Left lung (tissue), 10 donors: ENCODE data around the gene IL18. TPM values are rescaled to one million over a fixed set of nuclear protein-coding genes. Genes with fewer than 3 reads are reported as not detected.
"Not testable (repeated sequence)": the region's sequence is repeated elsewhere in the genome, so short reads cannot be mapped to it uniquely, and the experiment has no call there.

Experiments used
- ATAC-seq: fragments of 200-7000 bp; cut with Tn5 transposase; one replicate; pipeline ENCODE4 v1.9.1; 2020; ENCODE audit warnings: moderate library complexity
- DNase-seq, 4 donors: peaks; one replicate each; pipeline ENCODE4 v3.0.0-alpha.2; 2013 to 2020
- H3K27ac ChIP-seq, 2 donors: fragments of 200-600 bp; sonication (generic) in 1 of 2; one replicate each; pipeline versions ENCODE4 v1.5.0 to v1.8.0; 2020 to 2021
- H3K27me3 ChIP-seq, 2 donors: fragments of 200-600 bp; sonication (generic) in 1 of 2; one replicate each; pipeline versions ENCODE4 v1.5.0 to v1.8.0; 2020 to 2021
- H3K36me3 ChIP-seq, 2 donors: fragments of 200-600 bp; sonication (generic) in 1 of 2; one replicate each; pipeline versions ENCODE4 v1.5.0 to v1.8.0; 2020 to 2021
- H3K4me1 ChIP-seq, 2 donors: fragments of 200-600 bp; one replicate each; pipeline ENCODE4 v1.8.0; 2021
- H3K4me3 ChIP-seq, 2 donors: fragments of 200-600 bp; sonication (generic) in 1 of 2; one replicate each; pipeline versions ENCODE4 v1.5.0 to v1.8.0; 2020 to 2021; ENCODE audit warnings: mild to moderate bottlenecking in 1 of 2
- H3K9me3 ChIP-seq, 2 donors: fragments of 200-600 bp; sonication (generic) in 1 of 2; one replicate each; pipeline versions ENCODE4 v1.5.0 to v1.8.0; 2020 to 2021
- CTCF ChIP-seq, 2 donors: fragments of 200-600 bp; sonication (generic) in 1 of 2; IDR thresholded peaks; one replicate each; pipeline versions ENCODE4 v1.5.0 to v1.8.0; 2021; ENCODE audit warnings: antibody characterized with exemption in 2 of 2
- intact Hi-C, 2 donors: fragments of 100-400 bp; cut with DNase I; formaldehyde crosslinking; loops; one replicate each; pipeline versions ENCODE4 v1.11.2 to v1.14.2; 2022
- polyA plus RNA-seq, 6 donors: library from polyadenylated mRNA; unstranded; fragments of 120-200 nt; gene quantifications; one replicate each; pipeline ENCODE4 v1.2.1, GENCODE V29; 2013; ENCODE audit not compliant: insufficient read length in 6 of 6
- total RNA-seq, 2 donors: library from RNA; stranded (reverse); fragmentation: NEBNext Ultra II Directional; extraction: Animal tissue kit (Norgen Biotek cat#: 25700); gene quantifications; one replicate each; pipeline ENCODE4 v1.2.1, GENCODE V29; 2021
- donor health status: DM: no; HTN: yes; CAD: no.
- donor health status: DM: no; HTN: no; CAD: no.

IL18 gene
- total and polyA plus RNA-seq, 8 donors: 1.3 to 46.0 (median 1.6) TPM

- TF ChIP-seq CTCF (IDR thresholded peaks at IDR 0.05): no peak
- DNase-seq (no peak), ATAC-seq (no peak)
- Histone ChIP-seq H3K27me3 (no peaks in the 10 kb centered on the region), H3K4me1 (no peaks in the 10 kb centered on the region), H3K27ac (no peak overlapping the region), H3K9me3 (no peaks in the 10 kb centered on the region), H3K4me3 (no peak overlapping the region), H3K36me3 (no peaks in the 10 kb centered on the region)
- intact Hi-C loops: loop anchor here in 1 of 2 donors (10.0 kb wide), 1 partner anchor 64 kb away; no protein-coding TSS in a partner anchor
Measured at GRCh38 chr11:112210890-112211289, 47.0 kb upstream of the IL18 start.

GRCh38 chr11:112206071-112206470 lies 42.2 kb upstream of the IL18 start:
- no peaks in the 10 kb centered on the region for H3K27me3 ChIP-seq
- no peaks in the 10 kb centered on the region for H3K9me3 ChIP-seq
- ATAC-seq (no peak), DNase-seq (peak in 1 of 4 donors; percentile 73)
- no peaks in the 10 kb centered on the region for H3K36me3 ChIP-seq
- no peak overlapping the region for H3K27ac ChIP-seq
- TF ChIP-seq CTCF (IDR thresholded peaks at IDR 0.05): no peak
- no peak overlapping the region for H3K4me3 ChIP-seq
- H3K4me1 ChIP-seq: no peaks in the 10 kb centered on the region
- intact Hi-C loops: no loop called here

GRCh38 chr11:112200252-112200651 lies 36.4 kb upstream of the IL18 start:
- Histone ChIP-seq H3K36me3 (no peaks in the 10 kb centered on the region), H3K4me3 (no peak overlapping the region), H3K9me3 (no peaks in the 10 kb centered on the region), H3K4me1 (no peaks in the 10 kb centered on the region), H3K27me3 (no peaks in the 10 kb centered on the region), H3K27ac (no peak overlapping the region)
- no peak for TF ChIP-seq CTCF (IDR thresholded peaks at IDR 0.05)
- DNase-seq (no peak), ATAC-seq (no peak)
- intact Hi-C loops: no loop called here

GRCh38 chr11:112199101-112199500 lies 35.2 kb upstream of the IL18 start:
- H3K27me3 ChIP-seq, H3K36me3 ChIP-seq, ATAC-seq, intact Hi-C loops, H3K9me3 ChIP-seq, H3K27ac ChIP-seq, DNase-seq, H3K4me3 ChIP-seq, H3K4me1 ChIP-seq: not testable (repeated sequence)

- intact Hi-C loops: no loop called here
- Histone ChIP-seq H3K27me3 (no peaks in the 10 kb centered on the region), H3K9me3 (no peaks in the 10 kb centered on the region), H3K4me1 (no peaks in the 10 kb centered on the region), H3K4me3 (no peak overlapping the region), H3K36me3 (no peaks in the 10 kb centered on the region), H3K27ac (no peak overlapping the region)
- no peak for TF ChIP-seq CTCF (IDR thresholded peaks at IDR 0.05)
- no peak for ATAC-seq
- DNase-seq: no peak
Measured at GRCh38 chr11:112196519-112197087, 32.7 kb upstream of the IL18 start.

- intact Hi-C loops: no loop called here
- DNase-seq: no peak
- Histone ChIP-seq H3K4me1 (no peaks in the 10 kb centered on the region), H3K9me3 (no peaks in the 10 kb centered on the region), H3K36me3 (no peaks in the 10 kb centered on the region), H3K27ac (no peak overlapping the region), H3K4me3 (no peak overlapping the region), H3K27me3 (no peaks in the 10 kb centered on the region)
- TF ChIP-seq CTCF (IDR thresholded peaks at IDR 0.05): no peak
- peak; percentile 50 for ATAC-seq
Measured at GRCh38 chr11:112195951-112196351, 32.1 kb upstream of the IL18 start.

GRCh38 chr11:112195113-112195512 lies 31.2 kb upstream of the IL18 start:
- DNase-seq, H3K36me3 ChIP-seq, H3K27me3 ChIP-seq, H3K27ac ChIP-seq, H3K9me3 ChIP-seq, H3K4me3 ChIP-seq, H3K4me1 ChIP-seq, ATAC-seq, intact Hi-C loops: not testable (repeated sequence)
